ENCODE measurements around the gene SETD7.
"Not testable (repeated sequence)": the region's sequence is repeated elsewhere in the genome, so short reads cannot be mapped to it uniquely, and the experiment has no call there.

Gene SETD7

DNA sequence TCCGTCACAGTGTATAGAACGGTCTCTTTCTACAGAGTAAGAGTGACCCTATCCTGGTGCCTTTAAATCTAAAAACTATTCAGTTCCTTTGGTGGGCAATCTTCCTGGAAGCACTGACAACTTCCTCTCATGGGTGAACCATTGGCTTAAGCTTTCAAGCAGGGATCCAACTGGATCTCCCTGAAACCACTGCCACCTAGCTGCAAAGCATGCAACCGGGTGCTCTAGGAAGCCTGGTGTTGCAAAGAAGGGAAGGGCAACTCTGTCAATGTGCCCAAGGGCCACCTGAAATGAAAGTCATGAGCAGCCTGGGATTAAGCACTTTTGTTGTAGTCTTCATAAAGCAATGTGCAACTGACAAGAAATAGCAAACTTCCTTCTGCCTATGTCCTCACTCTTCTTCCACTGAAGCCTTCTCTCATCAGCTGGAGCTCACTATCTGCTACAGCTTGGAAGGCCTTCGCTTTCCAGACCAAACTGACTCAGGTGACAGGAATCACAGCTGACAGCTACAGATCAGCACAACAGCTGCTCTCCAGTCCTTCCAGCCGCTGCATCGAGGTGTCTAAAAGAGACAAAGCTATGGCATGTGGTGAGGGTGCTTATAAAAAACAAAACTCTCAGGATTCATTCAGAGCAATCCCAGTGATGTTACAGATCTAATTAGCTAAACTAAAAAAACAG lies 46.1 kb downstream of the SETD7 start:
- no peak for DNase-seq (ENCODE audit: low spot score)

DNA sequence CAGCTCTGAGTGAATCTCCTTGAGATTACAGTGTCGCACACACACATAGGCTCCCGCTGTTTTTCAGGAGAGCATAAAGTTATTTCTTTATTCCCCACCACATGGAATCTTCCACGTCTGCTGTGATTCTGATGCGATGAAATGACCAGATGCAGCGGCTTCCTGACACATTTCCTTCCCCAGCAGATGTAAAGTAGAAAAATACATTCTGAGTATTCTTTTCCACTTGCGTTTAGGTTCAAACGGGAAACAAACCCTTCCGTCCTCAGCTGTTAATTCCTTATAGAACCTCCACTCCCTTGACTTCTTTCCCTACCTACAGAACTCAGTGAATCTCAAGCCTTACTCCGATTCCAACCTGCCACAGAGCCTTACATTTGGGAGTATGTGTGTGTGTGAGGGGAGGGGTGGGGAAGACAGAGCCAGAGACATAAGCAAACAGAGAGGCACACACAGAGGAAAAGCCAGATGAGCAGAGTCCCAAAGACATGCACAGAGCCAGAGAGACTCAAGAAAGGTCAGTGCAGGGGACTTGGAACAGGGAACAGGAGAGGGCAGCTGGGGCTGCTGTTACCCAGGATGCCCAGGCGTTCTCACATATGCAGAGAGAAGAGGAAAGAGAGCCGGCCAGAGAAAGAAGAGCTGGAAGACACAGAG lies 47.3 kb downstream of the SETD7 start:
- DNase-seq (ENCODE audit: low spot score) = no peak

DNA sequence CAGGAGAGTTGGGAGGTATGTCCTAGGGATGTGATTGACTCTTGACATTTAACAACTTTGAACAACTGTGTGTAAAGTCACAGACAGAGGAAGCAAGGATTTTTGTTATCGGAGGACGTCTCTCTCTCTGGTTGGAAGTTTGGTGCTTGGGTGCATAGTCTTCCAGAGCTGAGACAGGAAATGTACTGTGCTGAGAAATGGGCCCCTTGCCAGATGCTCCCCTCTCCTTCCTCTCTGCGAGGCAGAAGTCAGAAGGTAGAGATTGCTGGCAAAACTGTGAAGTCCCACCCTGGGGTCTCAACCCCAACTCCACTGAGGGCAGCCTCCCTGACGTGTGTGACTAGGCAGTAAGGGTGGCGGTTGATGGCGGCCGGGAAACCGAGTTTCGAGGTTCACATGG lies 49.2 kb downstream of the SETD7 start:
- DNase-seq (ENCODE audit: low spot score) = no peak

DNA sequence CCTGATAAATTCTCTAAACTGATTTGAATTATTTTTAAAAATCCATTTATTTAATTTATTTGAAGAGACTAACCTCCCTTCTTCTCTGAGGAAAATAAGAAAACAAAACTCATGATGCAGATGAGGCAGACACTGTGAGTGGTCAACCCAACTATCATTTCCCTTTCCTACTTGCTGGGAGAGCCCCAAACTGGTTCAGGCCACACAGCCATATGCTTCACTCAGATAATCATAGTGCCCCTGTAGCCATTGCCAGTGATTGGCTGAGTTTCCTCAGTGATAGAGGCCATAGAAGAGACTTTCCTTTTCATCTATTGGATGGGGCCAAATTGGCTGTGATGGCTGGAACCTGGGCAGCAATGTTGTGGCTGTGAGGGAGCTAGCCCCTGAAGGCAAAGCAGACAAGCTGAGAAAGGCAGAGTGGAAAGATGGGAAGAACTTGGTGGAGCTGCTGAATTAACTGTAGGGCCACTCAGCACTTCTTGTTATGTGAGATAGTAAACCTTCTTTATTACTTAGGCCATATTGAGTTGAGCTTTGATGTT lies 52.3 kb downstream of the SETD7 start:
- DNase-seq (ENCODE audit: low spot score) = no peak

DNA sequence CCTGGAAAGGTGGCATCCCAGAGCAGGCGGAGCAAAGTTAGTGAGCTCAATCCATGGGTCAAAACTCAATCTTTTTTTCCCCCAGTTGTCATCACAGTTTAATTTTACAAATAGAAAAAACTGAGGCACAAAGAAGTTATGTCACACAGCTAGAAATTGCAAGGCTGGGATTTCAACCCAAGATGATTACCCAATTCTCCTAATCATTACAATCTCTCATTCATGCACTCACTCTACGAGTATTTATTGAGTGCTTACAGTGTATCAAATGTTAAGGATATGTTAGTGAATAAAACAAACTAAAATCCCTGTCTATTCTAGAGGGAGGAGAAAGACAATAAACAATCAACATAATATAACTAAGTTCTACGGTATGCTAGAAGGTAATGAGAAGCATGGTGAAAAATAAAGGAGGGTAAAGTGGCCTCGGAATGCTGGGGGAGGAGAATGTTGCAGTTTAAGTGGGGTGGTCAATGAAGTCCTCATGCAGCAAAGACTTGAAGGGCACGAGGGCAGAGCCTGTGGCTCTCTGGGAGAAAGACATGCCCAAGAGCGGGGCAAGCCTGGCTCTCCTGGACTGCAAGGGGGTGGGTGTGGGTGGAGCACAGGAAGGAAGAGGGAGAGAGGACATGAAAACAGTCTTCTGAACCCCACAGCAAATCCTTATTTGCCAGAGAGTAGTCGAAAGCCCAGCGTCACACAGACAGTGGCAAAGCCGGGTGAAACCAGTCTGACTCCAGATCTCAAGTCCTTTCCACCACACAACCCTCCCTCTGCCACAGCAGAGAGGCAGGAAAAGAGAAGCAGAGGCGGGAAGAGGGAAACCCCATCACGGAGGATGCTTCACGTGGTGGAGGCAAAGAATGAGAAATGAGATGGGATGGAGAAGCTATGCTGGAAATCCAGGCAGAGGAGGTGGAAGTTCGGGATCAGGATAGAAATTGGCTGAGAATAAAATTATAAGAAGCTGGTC lies 53.8 kb downstream of the SETD7 start:
- no peak for DNase-seq (ENCODE audit: low spot score)

DNA sequence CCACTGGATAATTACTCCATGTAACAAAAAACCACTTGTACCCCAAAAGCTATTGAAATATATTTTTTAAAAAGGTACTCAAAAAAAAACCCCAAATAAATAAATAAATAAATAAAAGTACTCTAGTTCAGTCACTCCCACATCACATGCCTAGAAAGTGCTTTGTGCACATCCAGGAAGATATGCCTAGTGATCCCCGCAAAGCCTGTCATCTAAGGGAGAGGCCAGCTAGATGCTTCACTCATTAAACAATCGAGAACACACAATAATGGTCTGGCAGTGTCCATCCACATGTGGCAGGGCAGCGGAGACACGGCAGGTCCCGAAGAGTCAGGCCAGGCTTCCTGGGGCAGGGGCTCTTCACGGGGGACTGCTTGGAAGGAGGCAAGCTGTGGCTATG lies 54.5 kb downstream of the SETD7 start:
- no peak for DNase-seq (ENCODE audit: low spot score)

DNA sequence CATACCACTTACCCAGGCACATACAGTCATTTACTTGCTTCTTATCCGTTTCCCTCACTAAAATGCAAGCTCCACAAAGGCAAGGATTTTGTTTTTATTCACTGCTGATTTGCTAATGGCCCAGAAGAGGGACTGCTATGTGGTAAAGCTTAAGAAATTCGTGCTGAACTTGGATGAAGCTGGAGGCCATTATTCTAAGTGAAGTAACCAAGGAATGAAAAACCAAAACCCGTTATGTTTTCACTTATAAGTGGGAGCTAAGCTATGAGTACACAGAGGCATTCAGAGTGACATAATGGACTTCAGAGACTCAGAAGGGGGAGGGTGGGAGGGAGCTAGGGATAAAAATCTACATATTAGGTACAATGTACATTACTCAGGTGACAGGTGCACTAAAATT lies 54.9 kb downstream of the SETD7 start:
- DNase-seq (ENCODE audit: low spot score) = no peak

DNA sequence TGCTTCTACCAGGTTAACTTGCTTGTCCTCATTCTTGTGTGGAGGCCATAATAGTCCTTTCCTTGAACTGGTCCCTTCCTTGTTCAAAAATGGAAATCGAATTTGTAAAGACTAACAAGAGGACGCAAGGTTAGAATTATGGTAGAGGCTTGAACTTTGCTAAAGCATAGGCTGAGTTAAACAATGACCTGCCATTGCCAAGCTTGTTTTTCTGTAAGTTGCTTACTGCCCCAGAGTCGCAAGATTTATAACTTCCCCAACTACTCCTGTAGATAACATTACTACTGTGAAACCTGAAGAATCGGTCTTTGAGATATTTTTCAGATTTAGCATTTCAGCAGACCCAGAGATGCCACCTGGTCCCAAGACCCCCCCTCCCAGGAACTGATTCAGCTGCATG lies 56.8 kb downstream of the SETD7 start:
- no peak for DNase-seq (ENCODE audit: low spot score)

DNA sequence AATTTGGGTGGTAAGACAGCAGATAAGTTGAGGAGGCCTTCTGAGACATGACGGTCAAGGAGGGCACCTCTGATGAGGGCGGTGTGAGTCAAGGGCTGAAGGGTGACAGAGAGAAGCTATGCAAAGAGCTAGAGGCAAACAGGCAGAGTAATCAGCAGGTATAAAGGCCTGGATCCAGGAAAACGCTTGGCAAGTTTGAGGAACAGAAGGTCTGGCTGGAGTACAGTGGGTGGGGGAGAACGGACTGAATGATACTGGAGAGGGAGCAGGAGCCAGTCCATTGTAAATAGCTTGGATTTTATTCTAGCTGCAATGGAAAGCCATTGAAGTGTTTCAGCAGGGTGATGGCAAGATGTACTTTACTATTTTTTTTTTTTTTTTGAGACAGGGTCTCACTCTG lies 62.8 kb downstream of the SETD7 start:
- DNase-seq (ENCODE audit: low spot score) = no peak

DNA sequence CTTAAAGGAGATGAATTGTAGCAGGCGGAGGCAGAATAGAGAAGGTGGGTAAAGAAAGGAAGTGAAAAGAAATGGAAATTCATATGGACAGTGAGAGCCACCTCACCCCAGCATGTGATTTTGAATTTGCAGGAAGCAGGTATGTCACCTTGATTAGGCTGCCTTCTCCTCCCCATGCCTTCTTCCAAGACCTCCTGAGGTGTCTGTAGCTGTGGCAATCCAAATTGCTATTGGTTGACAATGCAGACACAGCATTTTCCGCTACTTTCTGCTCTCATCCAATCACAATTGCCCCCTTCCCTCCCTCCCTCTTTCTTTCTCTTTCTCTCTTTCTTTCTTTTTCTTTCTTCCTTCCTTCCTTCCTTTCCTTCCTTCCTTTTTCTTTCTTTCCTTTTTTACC lies 63.6 kb downstream of the SETD7 start:
- no peak for DNase-seq (ENCODE audit: low spot score)

DNA sequence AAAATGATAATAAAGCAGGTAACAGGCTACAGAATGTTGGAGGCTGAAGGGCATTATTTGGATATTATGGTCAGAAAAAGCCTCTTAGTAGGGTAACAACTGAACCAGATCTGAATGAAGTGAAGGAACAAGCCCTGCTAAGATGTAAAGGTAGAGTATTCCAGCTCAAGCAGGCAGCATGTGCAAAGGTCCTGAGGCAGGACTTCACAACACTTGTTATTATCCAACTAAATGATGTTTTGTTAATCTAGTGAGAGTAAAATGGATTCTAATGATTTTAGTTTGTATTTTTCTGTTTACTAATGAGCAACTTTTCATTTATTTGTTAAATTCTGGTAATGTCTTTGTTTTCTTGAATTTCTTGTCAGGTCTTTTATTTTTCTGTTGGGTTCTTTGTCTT lies 66.4 kb downstream of the SETD7 start:
- DNase-seq (ENCODE audit: low spot score) = no peak

DNA sequence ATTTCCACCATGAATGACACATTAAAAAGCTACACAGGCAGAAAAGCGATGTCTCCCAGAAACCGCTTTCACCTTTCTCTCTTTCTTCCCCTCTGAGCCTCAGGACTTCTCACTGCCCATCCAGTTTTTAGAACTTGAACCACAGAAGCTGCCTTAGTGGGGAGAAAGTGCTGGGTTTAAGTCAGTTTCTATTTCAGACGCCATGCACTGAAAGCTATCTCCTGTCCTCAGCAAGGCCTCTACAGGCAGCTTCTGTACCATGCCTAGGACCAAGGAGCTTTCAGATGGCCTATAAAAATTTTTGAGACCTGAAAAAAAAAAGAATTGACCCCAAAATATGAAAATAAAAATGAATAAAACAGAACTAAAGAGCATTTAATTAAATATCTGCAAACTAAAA lies 67.6 kb downstream of the SETD7 start:
- no peak for DNase-seq (ENCODE audit: low spot score)

DNA sequence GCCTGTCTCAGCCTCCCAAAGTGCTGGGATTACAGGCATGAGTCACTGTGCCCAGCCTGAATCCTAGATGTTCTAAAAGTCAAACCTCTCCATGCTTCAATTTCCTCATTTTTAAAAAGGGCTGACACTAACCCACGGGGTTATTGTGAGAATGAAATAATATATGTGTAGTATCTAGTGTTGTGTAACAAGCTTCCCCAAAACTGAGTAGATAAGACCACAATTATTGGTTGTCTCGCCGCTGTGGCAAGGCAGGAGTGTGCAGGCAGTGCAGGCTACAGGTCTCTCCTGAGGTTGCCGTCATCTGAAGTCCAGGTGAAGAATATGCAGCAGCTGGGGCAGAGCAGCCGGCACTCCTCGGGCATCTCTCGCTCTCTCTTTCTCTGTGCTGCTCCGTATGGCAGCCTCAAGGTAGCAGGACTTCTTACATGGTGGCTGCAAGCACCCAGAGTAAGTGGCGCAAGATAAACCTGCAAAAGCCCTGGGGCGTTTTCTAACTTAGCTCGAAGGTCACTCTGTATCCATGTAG lies 71.2 kb downstream of the SETD7 start:
- DNase-seq (ENCODE audit: low spot score) = no peak

DNA sequence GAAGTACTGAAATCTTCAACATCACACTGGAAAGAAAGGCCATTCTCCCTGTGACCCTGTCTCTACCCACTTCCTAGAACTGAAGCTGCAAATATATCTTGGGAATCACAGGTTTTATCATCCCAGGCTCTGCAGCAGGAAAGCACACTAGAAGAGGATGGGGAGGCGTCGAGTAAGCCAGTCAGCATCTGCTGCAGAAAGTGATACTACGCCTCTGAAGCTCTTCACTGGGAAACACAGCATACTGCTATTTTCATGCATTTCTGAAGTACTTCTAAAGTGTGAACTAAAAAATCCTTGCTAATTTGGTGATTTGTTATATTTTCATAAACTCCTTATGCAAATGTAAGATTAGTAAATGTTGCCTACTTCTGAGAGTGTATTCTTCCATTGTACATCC lies 73.0 kb downstream of the SETD7 start:
- no peak for DNase-seq (ENCODE audit: low spot score)

DNA sequence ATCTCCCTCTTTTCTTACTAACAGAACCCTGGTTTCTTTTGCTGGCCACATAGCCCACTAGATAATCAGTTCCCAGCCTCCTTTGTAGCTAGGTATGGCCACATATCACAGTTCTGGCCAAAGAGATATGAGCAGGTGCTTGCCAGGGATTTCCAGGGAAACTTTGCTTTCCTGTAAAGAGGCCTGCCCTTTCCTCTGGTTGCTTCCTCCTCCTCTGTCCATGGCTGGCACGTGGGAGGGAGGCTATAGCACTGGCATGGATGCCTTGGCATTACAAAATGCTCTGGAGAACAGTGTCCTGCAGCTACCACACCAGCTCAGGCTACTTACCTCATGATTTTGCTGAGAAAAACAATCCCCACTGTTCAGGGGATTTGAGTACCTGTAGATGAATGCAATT lies 74.6 kb downstream of the SETD7 start:
- no peak for DNase-seq (ENCODE audit: low spot score)

DNA sequence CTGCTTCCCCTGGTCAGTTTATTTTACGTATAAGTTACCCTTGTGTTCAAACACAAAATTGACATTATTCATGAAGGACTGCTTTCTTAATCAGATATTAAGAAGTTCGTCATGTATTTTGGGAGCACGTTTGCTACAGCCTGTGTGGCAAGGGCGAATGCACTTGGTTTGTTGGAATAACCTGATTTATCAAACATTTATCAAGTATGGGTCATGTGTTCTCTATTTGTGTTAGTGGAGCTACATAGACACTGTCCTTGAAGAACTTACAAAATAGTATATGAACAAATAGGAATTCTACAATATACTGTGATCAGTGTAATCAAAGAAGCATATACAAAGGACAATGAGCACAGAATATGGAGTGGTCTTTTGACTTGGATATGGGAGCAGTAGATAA lies 79.7 kb downstream of the SETD7 start:
- no peak for DNase-seq (ENCODE audit: low spot score)

DNA sequence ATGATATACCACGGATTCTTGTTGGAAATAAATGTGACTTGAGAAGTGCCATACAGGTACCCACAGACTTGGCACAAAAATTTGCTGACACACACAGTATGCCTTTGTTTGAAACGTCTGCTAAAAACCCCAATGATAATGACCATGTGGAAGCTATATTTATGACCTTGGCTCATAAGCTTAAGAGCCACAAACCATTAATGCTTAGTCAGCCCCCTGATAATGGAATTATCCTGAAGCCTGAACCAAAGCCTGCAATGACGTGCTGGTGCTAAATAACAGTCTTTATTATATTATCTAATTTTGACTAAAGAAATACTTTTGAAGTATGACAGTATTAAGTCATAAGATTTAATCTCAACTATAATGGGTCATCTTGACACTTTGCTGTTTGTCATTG lies 83.2 kb downstream of the SETD7 start:
- no peak for DNase-seq (ENCODE audit: low spot score)

DNA sequence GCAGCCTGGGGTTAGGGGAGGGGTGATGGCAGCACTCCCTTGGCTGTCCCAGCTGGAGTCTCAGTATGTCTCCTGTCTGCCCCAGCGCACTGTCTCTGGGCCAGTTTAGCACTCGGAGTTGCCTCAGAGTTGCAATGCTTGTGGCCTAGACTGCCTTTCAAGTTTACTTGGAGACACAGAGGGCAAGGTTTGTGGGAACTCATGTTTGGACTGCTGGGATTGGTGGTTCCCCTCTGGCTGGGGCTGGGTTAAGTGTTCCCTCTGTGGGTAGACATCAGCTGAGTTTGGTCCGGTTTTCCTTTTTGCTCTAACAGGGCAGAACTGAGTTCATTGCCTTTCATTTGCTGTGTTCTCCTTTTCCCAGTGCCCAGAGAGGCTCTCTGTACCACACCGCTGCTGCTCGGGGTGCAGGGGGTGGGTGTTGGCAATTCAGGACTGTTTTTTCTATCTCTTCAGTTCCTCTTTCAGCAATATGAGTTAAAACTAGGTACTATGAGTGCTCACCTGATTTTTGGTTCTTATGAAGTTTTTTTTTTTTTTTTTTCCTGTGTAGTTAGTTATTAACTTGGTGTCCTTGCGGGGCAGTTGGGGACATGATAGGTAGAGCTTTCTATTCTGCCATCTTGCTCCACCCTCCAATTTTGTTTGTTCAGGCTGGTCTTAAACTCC lies 84.9 kb downstream of the SETD7 start:
- DNase-seq (ENCODE audit: low spot score) = no peak

DNA sequence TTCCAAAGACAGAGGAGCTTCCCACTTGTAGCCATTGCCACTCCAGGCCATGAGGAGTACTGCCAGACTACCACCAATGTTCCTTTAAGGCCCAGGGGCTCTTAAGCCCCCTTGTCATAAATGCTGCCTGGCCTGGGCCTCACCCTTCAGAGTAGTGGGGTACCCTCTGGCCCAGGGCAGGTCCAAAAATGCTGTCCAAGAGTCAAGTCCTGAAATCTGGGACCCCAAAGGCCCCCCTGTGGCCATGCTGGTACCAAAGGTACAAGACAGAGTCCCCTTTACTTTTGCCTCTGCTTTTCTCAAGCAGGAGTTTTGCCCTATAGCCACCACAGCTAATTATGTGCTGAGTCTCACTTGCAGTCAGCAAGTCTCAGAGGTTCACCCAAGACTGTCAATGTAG lies 85.7 kb downstream of the SETD7 start:
- DNase-seq (ENCODE audit: low spot score) = no peak

DNA sequence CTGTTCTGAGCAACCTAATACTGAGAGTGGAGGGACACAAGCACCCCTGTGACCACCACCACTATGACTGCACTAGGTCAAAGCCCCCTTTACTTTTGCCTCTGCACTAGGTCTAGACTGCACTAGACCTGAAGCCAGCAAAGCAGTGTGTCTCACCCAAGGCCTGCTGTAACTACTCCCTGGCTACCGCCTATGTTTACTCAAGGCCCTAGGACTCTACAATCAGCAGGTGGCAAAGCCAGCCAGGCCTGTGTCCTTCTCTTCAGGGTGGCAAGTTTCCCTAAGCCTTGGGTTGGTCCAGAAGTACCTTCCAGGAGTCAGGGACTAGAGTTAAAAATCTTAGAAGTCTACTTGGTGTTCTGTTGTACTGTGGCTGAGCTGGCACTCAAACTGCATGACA lies 86.2 kb downstream of the SETD7 start:
- no peak for DNase-seq (ENCODE audit: low spot score)

DNA sequence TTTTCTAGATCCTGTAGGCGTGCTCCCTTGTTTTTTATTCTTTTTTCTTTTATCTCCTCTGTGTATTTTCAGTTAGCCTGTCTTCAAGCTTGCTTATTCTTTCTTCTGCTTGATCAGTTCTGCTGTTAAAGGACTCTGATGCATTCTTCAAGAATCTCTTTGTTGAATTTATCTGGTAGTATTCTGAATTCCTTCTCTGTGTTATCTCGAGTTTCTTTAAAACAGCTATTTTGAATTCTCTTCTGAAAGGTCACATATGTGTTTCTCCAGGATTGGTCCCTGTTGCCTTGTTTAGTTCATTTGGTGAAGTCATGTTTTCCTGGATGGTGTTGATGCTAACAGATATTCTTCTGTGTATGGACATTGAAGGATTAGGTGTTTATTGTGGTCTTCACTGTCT lies 86.8 kb downstream of the SETD7 start:
- no peak for DNase-seq (ENCODE audit: low spot score)

DNA sequence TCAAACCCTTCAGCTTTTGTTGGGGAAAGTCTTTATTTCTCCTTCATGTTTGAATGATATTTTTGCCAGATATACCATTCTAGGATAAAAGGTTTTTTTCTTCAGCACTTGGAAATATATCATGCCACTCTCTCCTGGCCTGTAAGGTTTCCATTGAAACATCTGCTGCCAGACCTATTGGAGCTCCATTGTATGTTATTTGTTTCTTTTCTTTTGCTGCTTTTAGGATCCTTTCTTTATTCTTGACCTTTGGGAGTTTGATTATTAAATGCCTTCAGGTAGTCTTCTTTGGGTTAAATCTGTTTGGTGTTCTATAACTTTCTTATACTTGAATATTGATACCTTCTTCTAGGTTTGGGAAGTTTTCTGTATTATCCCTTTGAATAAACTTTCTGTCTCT lies 87.3 kb downstream of the SETD7 start:
- not testable (repeated sequence) for DNase-seq (ENCODE audit: low spot score)

All from COLO829 (cell line).